Stomach (tissue), 4 donors: ENCODE results near the gene DENND5A.

Source experiments
- EP300 ChIP-seq: sonication (generic); formaldehyde crosslinking; IDR thresholded peaks from one replicate; pipeline ENCODE4 v1.6.1; 2017; ENCODE audit warnings: antibody characterized with exemption
- TF ChIP-seq, protein P1 (sequence below), 7 experiments: fragments of 450-650 bp in 4 of 7; fragments of 200-600 bp in 3 of 7; sonication (generic) in 3 of 7; IDR thresholded peaks; one replicate each; pipeline ENCODE4 v1.5.1; 2016 to 2019; ENCODE audit warnings: antibody characterized with exemption in 7 of 7, control low read depth in 2 of 7, mild to moderate bottlenecking in 1 of 7

DNA sequence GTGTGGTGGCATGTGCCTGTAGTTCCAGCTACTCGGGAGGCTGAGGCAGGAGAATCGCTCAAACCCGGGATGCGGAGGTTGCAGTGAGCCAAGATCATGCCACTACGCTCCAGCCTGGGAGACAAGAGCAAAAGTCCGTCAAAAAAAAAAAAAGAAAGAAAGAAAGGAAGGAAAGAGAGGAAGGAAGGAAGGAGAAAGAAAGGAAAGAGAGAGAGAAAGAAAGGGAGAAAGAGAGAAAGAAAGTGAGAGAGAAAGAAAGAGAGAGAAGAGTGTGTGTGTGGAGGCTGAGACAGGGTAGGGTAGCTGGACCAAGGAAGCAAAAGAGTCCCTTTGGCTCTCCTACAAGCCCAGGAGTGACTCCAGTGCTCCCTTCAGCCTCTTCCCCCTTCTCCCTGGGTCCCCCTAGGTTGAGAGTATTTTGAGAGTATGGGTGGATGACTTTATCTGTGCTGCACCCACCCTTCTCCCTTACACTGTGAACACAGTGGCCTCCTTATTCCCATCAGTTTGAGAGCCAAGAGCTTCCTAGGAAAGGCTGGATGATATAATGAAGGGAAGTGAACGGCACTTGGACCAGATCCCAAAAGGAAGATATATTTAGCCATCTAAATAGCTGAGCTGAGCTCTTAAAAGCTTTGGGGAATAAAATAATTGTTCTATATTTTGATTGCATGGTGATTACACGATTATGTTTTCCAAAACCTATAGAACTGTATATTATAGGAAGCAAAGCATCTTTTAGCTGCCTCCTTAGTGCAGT is 9.5 kb upstream of the DENND5A start:
- TF ChIP-seq, protein P1, sequence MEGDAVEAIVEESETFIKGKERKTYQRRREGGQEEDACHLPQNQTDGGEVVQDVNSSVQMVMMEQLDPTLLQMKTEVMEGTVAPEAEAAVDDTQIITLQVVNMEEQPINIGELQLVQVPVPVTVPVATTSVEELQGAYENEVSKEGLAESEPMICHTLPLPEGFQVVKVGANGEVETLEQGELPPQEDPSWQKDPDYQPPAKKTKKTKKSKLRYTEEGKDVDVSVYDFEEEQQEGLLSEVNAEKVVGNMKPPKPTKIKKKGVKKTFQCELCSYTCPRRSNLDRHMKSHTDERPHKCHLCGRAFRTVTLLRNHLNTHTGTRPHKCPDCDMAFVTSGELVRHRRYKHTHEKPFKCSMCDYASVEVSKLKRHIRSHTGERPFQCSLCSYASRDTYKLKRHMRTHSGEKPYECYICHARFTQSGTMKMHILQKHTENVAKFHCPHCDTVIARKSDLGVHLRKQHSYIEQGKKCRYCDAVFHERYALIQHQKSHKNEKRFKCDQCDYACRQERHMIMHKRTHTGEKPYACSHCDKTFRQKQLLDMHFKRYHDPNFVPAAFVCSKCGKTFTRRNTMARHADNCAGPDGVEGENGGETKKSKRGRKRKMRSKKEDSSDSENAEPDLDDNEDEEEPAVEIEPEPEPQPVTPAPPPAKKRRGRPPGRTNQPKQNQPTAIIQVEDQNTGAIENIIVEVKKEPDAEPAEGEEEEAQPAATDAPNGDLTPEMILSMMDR (IDR thresholded peaks at IDR 0.05) = no peak
- TF ChIP-seq EP300 = no peak
